GM21786 (cell line): Measurements from ENCODE around the gene NEURL1.
"Not testable (repeated sequence)": the region's sequence is repeated elsewhere in the genome, so short reads cannot be mapped to it uniquely, and the experiment has no call there.

ENCODE experiments used
- ATAC-seq: cut with Tn5 transposase; IDR thresholded peaks from one replicate; pipeline ENCODE4 v1.9.1; 2021; ENCODE audit not compliant: unreplicated experiment

NEURL1 gene

GRCh38 chr10:103512591-103513379 is 19.3 kb downstream of the NEURL1 start:
- no peak for ATAC-seq

- ATAC-seq: no peak
Measured at GRCh38 chr10:103513380-103514060, 20.0 kb downstream of the NEURL1 start.

- no peak for ATAC-seq
Measured at GRCh38 chr10:103514244-103514643, 20.7 kb downstream of the NEURL1 start.

- no peak for ATAC-seq
Measured at GRCh38 chr10:103517234-103518085, 24.0 kb downstream of the NEURL1 start.

- ATAC-seq: no peak
Measured at GRCh38 chr10:103519798-103520197, 26.3 kb downstream of the NEURL1 start.

GRCh38 chr10:103522006-103522405 is 28.5 kb downstream of the NEURL1 start:
- ATAC-seq: not testable (repeated sequence)

- no peak for ATAC-seq
Measured at GRCh38 chr10:103523683-103524082, 30.2 kb downstream of the NEURL1 start.

GRCh38 chr10:103525901-103526300 is 32.4 kb downstream of the NEURL1 start:
- ATAC-seq: no peak

- not testable (repeated sequence) for ATAC-seq
Measured at GRCh38 chr10:103527476-103527875, 34.0 kb downstream of the NEURL1 start.

- no peak for ATAC-seq
Measured at GRCh38 chr10:103528549-103528948, 35.0 kb downstream of the NEURL1 start.

- no peak for ATAC-seq
Measured at GRCh38 chr10:103529539-103529938, 36.0 kb downstream of the NEURL1 start.

- no peak for ATAC-seq
Measured at GRCh38 chr10:103533827-103534226, 40.3 kb downstream of the NEURL1 start.

GRCh38 chr10:103534621-103535498 is 41.4 kb downstream of the NEURL1 start:
- ATAC-seq: no peak

- no peak for ATAC-seq
Measured at GRCh38 chr10:103535595-103535994, 42.1 kb downstream of the NEURL1 start.

- no peak for ATAC-seq
Measured at GRCh38 chr10:103539751-103540150, 46.2 kb downstream of the NEURL1 start.

- ATAC-seq: no peak
Measured at GRCh38 chr10:103540722-103541121, 47.2 kb downstream of the NEURL1 start.

GRCh38 chr10:103541616-103542015 is 48.1 kb downstream of the NEURL1 start:
- ATAC-seq: no peak

- no peak for ATAC-seq
Measured at GRCh38 chr10:103542764-103543616, 49.5 kb downstream of the NEURL1 start.
